Measurements from ENCODE around the gene CEMIP.

GRCh38 chr15:80764535-80764934, 14.6 kb upstream of the CEMIP start:
- TF ChIP-seq, protein P1, sequence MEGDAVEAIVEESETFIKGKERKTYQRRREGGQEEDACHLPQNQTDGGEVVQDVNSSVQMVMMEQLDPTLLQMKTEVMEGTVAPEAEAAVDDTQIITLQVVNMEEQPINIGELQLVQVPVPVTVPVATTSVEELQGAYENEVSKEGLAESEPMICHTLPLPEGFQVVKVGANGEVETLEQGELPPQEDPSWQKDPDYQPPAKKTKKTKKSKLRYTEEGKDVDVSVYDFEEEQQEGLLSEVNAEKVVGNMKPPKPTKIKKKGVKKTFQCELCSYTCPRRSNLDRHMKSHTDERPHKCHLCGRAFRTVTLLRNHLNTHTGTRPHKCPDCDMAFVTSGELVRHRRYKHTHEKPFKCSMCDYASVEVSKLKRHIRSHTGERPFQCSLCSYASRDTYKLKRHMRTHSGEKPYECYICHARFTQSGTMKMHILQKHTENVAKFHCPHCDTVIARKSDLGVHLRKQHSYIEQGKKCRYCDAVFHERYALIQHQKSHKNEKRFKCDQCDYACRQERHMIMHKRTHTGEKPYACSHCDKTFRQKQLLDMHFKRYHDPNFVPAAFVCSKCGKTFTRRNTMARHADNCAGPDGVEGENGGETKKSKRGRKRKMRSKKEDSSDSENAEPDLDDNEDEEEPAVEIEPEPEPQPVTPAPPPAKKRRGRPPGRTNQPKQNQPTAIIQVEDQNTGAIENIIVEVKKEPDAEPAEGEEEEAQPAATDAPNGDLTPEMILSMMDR (IDR thresholded peaks at IDR 0.05), result no peak
- no peak for TF ChIP-seq POLR2A (IDR thresholded peaks at IDR 0.05)
